SK-N-MC (cell line): Measurements from ENCODE around the gene PRR18.

Source experiments
- DNase-seq: peaks from one replicate; pipeline ENCODE4 v3.0.0-alpha.2; 2011; ENCODE audit warnings: low read depth, low spot score
- H3K27ac ChIP-seq: fragments of 200-600 bp; sonication (generic); 2 replicates; pipeline ENCODE4 v1.5.1; 2016; ENCODE audit warnings: mixed run types
- H3K36me3 ChIP-seq: fragments of 200-600 bp; sonication (generic); 2 replicates; pipeline ENCODE4 v1.6.1; 2017; ENCODE audit warnings: antibody characterized with exemption, low read length, mixed read lengths; ENCODE audit not compliant: insufficient read depth
- H3K4me3 ChIP-seq: fragments of 200-600 bp; sonication (generic); 2 replicates; pipeline ENCODE4 v1.5.1; 2016
- H3K9ac ChIP-seq: fragments of 200-600 bp; sonication (generic); 2 replicates; pipeline ENCODE4 v1.8.0; 2017; ENCODE audit warnings: mixed run types, mixed read lengths; ENCODE audit not compliant: insufficient read length
- H3K9me3 ChIP-seq: fragments of 200-600 bp; sonication (generic); 2 replicates; pipeline ENCODE4 v1.6.1; 2017; ENCODE audit warnings: low read depth, mild to moderate bottlenecking, antibody characterized with exemption, low read length, moderate library complexity, mixed read lengths
- EZH2 ChIP-seq: fragments of 200-600 bp; sonication (generic); IDR thresholded peaks from one replicate; pipeline ENCODE4 v1.6.1; 2017; ENCODE audit warnings: antibody characterized with exemption
- FOXP2 ChIP-seq: optimal IDR thresholded peaks from 2 replicates; pipeline ENCODE3; 2011; ENCODE audit warnings: mild to moderate bottlenecking, moderate library complexity; ENCODE audit not compliant: insufficient read depth; ENCODE audit errors: extremely low read length, control extremely low read depth
- POLR2AphosphoS5 ChIP-seq: IDR thresholded peaks from 2 replicates; pipeline ENCODE4 v1.6.1; 2012; ENCODE audit warnings: mild to moderate bottlenecking, low read depth, low read length, borderline replicate concordance

PRR18 gene

DNA sequence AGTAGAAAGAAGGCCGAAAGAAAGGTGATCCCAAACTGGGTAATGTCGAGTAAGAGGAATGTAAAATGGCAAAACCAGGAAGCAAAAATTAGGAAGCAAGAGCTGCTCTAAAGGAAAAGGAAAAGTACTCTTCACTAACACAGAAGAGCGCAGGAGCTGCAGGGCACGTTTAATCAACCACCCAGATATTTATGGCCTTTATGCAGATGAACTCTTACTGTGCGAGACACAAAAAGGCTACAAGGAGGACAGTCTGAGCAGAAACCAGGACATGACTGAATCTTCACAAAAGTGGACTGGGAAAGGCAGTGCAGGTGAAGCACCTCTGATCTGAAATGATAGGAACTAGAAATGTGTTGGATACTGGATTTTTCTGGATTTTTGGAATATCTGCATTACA lies 15.2 kb upstream of the PRR18 start:
- H3K27ac ChIP-seq = no peak overlapping the region
- H3K36me3 ChIP-seq = peaks cover 34% of the 10 kb centered on the region
- TF ChIP-seq EZH2 (no peak), FOXP2 (no peak), POLR2AphosphoS5 (no peak)
- DNase-seq = no peak
- H3K9ac ChIP-seq = no peak overlapping the region
- no peak overlapping the region for H3K4me3 ChIP-seq
- H3K9me3 ChIP-seq = no peaks in the 10 kb centered on the region

DNA sequence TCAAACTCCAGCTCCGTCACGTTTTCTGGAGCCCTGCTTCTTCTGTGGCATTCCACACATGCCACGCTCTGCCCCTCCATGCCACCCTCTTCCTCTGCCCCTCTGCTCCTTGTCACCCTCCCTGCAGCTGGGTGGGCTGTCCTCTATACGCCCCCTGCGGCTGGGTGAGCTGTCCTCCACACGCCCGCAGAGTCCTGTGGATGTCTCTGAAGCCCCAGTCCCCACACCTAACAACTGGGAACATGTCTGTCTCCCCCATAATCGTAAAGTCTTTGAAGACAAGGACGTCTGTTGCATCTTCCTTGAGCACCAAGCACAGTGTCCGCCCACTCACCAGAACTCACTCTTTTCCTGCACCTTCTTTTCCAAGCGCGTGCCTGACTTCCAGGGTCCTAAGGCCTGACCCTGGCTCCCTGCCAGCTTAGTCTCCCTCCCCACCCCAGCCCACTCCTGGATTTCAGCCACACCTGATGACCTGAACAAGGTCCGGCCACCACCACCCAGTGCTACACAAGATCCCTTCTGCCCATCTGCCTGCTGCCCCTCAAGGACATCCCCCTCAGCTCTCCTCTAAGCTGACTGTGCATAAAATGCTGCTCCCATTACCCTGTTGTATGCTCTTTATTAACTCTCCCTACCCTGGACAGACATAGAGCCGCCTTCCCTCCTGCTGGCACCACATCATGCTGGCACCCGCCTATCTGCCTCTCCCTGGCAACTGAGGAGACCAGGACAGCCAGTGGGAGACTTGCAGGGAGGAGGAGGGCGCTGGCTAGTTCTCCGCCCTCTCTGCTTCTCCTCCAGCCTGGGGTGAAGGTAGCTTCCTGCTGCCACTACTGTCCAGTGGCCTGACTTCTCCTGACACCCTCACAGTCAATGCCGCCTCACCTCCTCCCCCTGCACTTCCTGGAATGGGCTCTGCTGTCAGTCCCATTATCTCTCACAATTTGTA lies 10.7 kb upstream of the PRR18 start:
- H3K9me3 ChIP-seq = no peaks in the 10 kb centered on the region
- no peak overlapping the region for H3K9ac ChIP-seq
- H3K36me3 ChIP-seq = peaks cover 22% of the 10 kb centered on the region
- H3K27ac ChIP-seq = no peak overlapping the region
- no peak for TF ChIP-seq FOXP2
- TF ChIP-seq POLR2AphosphoS5 = no peak
- TF ChIP-seq EZH2 = no peak
- no peak for DNase-seq
- H3K4me3 ChIP-seq = no peak overlapping the region

DNA sequence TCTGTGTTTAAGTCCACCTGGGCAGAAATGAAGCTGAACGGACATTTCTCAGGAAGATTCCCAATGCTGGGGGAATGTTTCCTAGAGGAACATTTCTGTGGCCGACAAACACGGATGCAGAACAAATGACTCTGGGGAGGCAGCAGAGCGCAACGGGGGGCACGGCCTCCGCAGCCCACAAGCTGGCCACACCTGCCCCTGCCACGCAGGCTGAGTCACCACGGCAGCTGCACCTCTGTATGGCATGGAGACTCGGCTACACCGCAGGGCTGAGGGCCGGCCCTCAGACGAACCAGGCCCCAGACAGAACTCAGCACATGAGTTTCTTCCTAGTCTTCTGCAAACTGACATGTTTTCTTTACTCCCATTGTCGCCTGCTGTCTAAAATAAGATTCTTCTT lies 10.0 kb upstream of the PRR18 start:
- Histone ChIP-seq H3K4me3 (no peak overlapping the region), H3K9me3 (no peaks in the 10 kb centered on the region), H3K9ac (no peak overlapping the region), H3K27ac (no peak overlapping the region), H3K36me3 (peaks cover 22% of the 10 kb centered on the region)
- DNase-seq = no peak
- TF ChIP-seq FOXP2 (no peak), EZH2 (no peak), POLR2AphosphoS5 (no peak)

GRCh38 chr6:166317261-166318212 lies 9.3 kb upstream of the PRR18 start:
- Histone ChIP-seq H3K36me3 (peaks cover 16% of the 10 kb centered on the region), H3K27ac (no peak overlapping the region), H3K9me3 (no peaks in the 10 kb centered on the region), H3K9ac (no peak overlapping the region), H3K4me3 (no peak overlapping the region)
- no peak for DNase-seq
- TF ChIP-seq FOXP2 (no peak), EZH2 (no peak)

- Histone ChIP-seq H3K36me3 (peaks cover 5% of the 10 kb centered on the region; the same call in 1 of the 2 replicates), H3K9ac (no peak overlapping the region), H3K27ac (no peak overlapping the region), H3K9me3 (no peaks in the 10 kb centered on the region), H3K4me3 (no peak overlapping the region)
- TF ChIP-seq POLR2AphosphoS5 (no peak), EZH2 (no peak), FOXP2 (no peak)
- no peak for DNase-seq
These were observed 7.2 kb upstream of the PRR18 start for GRCh38 chr6:166315436-166315835.

DNA sequence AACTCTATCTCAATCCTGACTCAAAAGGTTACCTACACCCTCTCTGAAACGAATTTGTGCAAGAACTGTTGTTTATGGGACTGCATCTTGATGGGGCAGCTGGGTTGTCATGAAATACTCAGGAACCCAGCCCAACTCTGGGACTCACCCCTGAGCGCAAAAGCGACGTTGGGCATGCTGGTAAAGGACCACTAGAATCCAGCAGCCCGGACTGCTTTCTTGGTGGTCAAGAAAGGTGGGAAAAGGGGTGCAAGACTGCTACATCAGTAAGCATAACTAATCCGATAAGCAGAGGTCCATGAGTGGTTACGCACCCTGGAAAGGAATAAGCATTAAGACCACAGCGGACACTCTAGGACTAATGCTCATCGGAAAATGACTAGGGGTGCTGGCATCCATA lies 6.3 kb upstream of the PRR18 start:
- Histone ChIP-seq H3K27ac (no peak overlapping the region), H3K4me3 (no peak overlapping the region), H3K9me3 (no peaks in the 10 kb centered on the region), H3K9ac (no peak overlapping the region), H3K36me3 (no peaks in the 10 kb centered on the region)
- TF ChIP-seq EZH2 (no peak), FOXP2 (no peak), POLR2AphosphoS5 (no peak)
- DNase-seq = no peak

DNA sequence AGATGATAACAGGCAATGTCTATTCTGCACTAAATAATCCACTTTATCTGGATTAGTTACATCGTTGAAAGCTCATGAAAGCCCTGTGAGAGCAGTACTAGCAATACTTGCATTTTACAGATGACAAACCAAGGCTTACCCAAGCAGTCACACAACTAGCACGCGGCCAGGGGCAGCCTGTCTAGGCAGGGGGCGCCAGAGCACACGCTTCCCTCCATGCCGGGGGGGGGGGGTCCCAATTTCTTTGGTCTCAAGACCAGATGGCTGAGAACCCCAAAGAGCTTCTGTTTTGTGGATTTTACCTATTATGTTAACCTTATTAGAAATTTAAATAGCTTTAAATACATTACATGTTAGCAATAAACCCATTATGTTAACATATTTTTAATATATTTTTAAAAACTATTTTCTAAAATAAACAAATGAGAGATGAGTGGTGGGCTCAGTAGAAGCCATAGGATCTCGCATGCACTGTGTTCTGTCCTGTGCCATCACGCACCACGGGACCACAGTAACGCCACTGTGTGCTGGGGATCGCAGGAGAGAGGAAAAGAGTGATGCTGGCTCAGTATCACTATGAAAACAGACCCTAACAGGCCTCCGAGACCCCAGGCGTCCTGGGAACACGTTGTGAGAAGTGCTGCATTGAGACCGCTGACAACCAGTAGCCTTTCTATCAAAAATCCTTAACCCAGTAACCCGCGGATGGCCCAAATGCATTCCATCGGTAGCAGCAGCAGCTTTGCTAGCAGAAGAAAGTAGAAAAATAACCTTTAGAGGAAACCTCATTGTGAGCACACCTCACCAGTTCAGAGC lies 5.3 kb upstream of the PRR18 start:
- Histone ChIP-seq H3K9ac (peak overlapping the region; percentile 47), H3K36me3 (no peaks in the 10 kb centered on the region), H3K9me3 (no peaks in the 10 kb centered on the region), H3K27ac (peak overlapping the region; percentile 73; the same call in 1 of the 2 replicates), H3K4me3 (no peak overlapping the region; the same call in 1 of the 2 replicates)
- DNase-seq = no peak
- no peak for TF ChIP-seq EZH2
- no peak for TF ChIP-seq FOXP2
- TF ChIP-seq POLR2AphosphoS5 = no peak
